ENCODE measurements around the gene UBL4A.

GRCh38 chrX:154441564-154441963 lies 44.9 kb downstream of the UBL4A start:
- TF ChIP-seq POLR2A (IDR thresholded peaks at IDR 0.05) (no peak), CTCF (IDR thresholded peaks at IDR 0.05) (no peak), POLR2AphosphoS5 (IDR thresholded peaks at IDR 0.05) (no peak)

Data from breast epithelium (tissue), 3 donors.